Activated CD8-positive, alpha-beta memory T cell treated with anti-CD3 and anti-CD28 coated beads for 36 hours (primary cell): Measurements from ENCODE around the gene BUD31. TPM values are rescaled to one million over a fixed set of nuclear protein-coding genes. Genes with fewer than 3 reads are reported as not detected.

ENCODE experiments used
- CTCF ChIA-PET: fragments of 350-600 bp; sonication (Branson Sonifier 250); formaldehyde crosslinking; loops from one replicate; lab custom pipeline; 2021; ENCODE audit warnings: antibody characterized with exemption; lab: Charles Lee
- POLR2A ChIA-PET: fragments of 350-600 bp; sonication (Branson Sonifier 250); formaldehyde crosslinking; loops from one replicate; lab custom pipeline; 2021; ENCODE audit warnings: antibody characterized with exemption; lab: Charles Lee
- total RNA-seq, 2 experiments: library from RNA; stranded (reverse); gene quantifications; one replicate each; pipeline ENCODE4 v1.2.3, GENCODE V29; 2021

The BUD31 gene
- 100 to 1,000 TPM; 173 to 180 TPM for total RNA-seq

DNA sequence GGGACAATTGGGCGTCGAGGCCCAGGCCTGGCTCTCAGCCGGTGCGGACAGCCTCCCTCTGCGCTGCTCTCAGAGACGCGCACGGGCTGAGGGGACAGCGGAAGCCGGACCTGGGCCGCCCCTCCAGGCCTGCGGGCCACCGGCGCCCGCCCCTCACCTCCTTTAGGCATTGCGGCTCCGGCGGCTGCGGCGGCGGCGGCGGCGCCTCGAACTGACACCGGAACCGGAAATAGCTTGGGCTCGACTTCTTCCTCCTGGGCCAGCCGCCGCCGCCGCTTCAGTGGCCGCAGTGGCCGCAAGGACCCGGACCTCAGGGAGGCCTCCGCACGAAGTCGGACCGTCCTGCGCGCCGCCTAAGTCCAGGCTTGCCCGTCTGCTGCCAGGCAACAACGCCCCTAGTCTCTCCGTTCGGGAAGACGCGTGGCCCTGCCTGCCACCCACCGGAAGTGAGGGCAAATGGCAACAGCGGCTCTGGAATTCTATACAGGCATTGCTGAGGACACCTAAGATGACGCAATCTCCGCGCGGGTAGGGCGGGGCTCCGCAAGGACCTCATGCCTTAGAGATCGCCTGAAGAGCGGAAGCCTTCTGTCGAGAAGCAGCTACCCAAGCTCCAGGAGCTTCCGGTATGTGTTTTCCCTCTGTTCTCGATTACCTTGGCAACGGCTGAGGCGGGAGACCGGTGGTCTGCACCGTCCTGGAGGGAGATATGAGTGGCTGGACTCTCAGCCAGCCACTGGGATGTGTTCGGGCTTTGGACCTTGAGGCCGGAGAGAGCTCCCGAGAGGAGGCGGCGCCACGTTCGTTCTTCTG, at the start of gene BUD31, which contains the start of gene PDAP1:
Gene BUD31, plus strand, starts transcription at position 591 of the 813 bp plus-strand sequence. CDS start 2,124 bp downstream, outside the sequence.
Gene PDAP1, minus strand, starts transcription at position 219 of the 813 bp plus-strand sequence. Its CDS starts 49 bp downstream, at position 170.
- CTCF ChIA-PET = interaction anchor here (1.0 to 2.6 kb wide), 4 partner anchors 14 to 83 kb away, joined by 3 to 9 read pairs (median 6); partner anchors contain the start of gene ARPC1A
- POLR2A ChIA-PET = interaction anchor here (0.6 to 5.3 kb wide), 13 partner anchors 10 to 527 kb away, joined by 3 to 38 read pairs (median 4); partner anchors contain the start of genes ARPC1B, CPSF4, PTCD1 and ZNF394

DNA sequence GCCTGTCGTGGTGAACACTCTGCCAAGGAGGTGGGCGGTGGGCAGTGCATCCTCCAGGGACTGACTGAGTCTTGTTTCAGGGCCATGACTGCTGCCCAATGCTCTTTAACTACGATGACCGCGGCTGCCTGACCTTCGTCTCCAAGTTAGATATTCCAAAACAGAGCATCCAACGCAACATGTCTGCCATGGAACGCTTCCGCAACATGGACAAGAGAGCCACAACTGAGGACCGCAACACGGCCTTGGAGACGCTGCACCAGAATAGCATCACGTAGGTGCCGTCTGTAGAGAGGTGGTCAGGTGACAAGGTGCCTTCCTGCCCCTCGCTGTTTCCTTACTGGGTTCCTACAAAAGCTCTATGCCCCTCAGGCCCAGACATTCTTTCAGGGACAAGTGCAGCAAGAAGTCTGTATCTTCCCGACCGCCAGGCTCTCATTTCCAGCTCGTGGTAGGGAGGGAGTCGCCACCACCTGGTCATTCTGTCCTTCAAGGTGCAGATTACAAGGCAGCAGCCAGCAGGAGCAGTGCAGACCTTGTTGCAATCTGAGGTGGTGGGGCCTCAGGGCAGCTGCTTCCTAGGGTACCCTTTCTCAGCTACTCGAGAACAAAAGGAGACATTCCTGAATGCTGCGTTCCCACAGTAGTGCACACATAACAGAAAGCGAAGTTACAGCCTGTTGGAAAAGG, 49.2 kb upstream of the BUD31 start:
- POLR2A ChIA-PET = interaction anchor here (0.6 kb wide), 1 partner anchor 17 kb away, joined by 3 read pairs; no protein-coding TSS in a partner anchor
- CTCF ChIA-PET = interaction anchor here (0.7 kb wide), 1 partner anchor 15 kb away, joined by 4 read pairs; no protein-coding TSS in a partner anchor

DNA sequence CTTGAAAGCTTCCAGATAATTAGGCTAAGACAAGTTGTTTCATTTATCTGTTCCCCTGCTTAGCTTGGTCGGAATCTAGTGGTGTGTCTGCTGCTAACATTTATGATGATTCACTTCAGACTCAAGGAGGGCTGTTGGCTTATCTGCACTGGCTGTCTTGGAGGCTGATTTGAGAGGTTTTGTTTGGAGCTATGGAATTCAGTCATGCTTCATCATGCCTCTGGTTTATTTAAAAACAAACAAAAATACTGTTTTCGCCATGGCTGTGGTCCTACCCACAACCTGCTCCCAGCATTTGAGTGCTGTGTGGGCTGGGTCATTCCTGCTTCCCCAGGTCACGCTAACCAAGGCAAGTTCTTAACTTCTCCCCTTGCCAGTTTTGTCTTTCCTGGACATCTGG, 46.0 kb upstream of the BUD31 start:
- POLR2A ChIA-PET = interaction anchor here (1.1 kb wide), 1 partner anchor 11 kb away, joined by 4 read pairs; no protein-coding TSS in a partner anchor
- CTCF ChIA-PET = no interaction called here

DNA sequence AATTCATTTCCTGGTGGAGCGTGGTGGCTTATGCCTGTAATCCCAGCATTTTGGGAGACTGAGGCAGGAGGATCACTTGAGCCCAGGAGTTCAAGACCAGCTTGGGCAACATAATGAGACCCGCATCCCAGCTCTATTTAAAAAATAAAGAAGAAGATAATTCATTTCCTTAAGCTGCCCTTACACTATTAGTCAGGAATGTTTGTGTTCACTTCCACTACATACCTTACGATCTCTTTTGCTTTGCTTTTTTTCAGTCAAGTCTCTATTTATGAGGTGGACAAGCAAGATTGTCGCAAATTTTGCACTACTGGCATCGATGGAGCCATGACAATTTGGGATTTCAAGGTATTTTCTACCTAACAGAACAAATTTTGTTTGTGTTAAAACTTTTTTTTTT, 45.5 kb upstream of the BUD31 start:
- ChIA-PET CTCF (no interaction called here), POLR2A (interaction anchor here (1.1 kb wide), 1 partner anchor 10 kb away, joined by 4 read pairs; no protein-coding TSS in a partner anchor)

DNA sequence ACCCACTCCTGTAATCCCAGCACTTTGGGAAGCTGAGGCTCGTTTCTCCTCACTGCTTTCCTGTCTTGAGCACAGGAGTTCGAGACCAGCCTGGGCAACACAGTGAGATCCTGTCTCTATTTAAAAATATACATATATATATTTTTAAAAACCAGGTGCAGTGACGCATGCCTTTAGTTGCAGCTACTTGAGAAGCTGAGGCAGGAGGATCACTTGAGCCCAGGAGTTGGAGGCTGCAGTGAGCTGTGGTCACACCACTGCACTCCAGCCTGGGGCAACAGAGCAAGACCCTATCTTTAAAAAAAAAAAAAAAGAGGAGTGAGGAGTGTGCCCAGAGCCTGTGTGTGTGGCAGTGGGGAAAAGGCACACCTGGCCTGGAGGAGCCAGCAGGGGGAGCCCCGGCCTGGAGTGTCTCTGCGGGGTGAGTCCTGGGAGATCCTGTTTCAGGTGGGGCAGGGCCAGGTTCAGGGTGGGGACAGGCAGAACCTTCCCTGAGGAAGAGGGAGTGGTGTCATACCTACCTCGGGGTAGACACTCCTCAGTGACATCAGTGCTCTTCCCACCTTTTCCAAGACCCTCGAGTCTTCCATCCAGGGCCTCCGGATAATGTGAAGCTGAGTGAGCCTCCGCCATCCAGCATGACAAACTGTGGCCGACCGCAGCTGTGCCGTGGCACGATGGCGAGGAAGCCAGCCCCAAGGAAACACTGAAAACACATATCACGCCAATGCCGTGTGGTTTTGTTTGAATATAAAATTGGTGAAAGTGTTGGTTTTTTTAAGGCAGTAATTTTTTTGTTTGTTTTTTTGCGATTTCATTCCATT, 43.2 kb upstream of the BUD31 start:
- CTCF ChIA-PET = interaction anchor here (0.7 to 1.2 kb wide), 4 partner anchors 9 to 453 kb away, joined by 3 to 5 read pairs (median 3); no protein-coding TSS in a partner anchor
- POLR2A ChIA-PET = no interaction called here

DNA sequence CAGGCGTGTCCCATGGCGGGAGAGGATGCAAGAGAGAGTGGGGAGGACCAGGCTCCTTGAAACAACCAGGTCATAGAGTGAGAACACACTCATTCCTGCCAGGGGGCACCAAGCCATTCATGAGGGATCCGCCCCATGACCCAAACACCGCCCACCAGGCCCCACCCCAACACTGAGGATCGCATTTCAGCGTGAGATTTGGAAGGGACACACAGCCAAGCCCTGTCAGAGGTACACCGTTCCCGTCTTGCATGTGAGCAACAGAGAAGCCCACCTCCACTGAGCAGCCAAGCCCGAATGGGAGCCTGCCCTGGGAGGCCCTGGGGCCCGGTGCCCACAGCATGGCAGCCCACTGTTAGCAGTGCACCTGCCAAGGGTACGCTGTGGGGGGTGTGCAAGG, 42.1 kb upstream of the BUD31 start:
- POLR2A ChIA-PET = no interaction called here
- CTCF ChIA-PET = interaction anchor here (1.2 kb wide), 1 partner anchor 10 kb away, joined by 3 read pairs; no protein-coding TSS in a partner anchor

DNA sequence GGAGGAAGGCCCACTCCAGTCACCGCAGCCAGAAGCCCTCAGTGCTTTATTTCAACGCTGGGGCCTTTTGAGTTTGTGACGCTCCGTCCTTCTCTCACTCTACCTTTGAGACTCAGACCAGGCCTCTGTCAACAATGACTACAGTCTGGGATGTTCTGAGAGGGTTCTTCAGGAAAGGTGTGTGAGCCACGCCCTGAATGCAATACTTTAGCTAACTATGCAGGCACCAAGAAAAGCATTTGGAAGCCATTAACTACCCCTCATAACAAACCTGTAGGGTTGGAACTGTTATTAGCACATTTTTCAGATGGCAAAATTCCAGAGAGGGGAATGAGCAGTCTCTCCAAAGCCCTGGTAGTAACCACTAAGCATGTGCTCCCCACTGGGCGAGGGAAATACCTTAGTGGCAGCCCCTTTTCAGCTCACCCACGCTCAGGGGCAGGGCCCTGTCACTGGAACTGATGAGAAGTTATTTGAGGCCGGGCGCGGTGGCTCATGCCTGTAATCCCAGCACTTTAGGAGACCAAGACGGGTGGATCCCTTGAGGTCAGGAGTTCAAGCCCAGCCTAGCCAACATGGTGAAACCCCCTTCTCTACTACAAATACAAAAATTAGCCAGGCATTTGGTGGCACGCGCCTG, 39.9 kb upstream of the BUD31 start:
- ChIA-PET POLR2A (interaction anchor here (0.6 to 1.6 kb wide), 3 partner anchors 8 to 18 kb away, joined by 4 to 9 read pairs (median 5); no protein-coding TSS in a partner anchor), CTCF (interaction anchor here (0.7 kb wide), 1 partner anchor 41 kb away, joined by 3 read pairs; no protein-coding TSS in a partner anchor)

DNA sequence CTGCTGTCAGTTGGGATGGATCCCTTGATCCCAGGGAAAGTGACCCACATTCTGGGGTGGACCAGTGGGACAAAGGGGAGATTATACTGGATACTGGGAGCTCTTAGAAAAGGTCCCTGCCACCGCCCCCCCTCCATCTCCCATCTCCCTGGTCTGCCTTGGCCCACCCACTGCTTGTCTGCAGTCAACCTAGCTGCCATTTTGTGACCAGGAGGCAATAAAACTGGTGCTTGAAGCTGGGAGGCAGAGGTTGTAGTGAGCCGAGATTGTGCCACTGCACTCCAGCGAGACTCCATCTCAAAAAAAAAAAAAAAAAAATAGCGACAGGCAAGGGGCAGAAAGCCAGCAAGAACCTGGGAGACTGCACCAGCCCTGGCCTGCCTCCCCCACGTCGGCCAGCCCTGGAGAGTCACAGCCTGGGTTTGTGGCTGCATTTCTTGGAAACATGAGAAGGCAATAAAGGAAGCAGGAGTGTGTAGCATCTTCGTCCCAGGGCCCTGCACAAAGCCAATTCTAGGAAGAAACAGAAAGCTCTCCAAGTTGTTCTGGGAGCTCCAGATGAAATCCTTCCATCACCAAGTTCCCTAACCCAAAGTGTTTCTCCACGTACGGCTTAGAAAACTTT, 38.9 kb upstream of the BUD31 start:
- ChIA-PET POLR2A (interaction anchor here (1.6 kb wide), 1 partner anchor 17 kb away, joined by 9 read pairs; no protein-coding TSS in a partner anchor), CTCF (no interaction called here)

DNA sequence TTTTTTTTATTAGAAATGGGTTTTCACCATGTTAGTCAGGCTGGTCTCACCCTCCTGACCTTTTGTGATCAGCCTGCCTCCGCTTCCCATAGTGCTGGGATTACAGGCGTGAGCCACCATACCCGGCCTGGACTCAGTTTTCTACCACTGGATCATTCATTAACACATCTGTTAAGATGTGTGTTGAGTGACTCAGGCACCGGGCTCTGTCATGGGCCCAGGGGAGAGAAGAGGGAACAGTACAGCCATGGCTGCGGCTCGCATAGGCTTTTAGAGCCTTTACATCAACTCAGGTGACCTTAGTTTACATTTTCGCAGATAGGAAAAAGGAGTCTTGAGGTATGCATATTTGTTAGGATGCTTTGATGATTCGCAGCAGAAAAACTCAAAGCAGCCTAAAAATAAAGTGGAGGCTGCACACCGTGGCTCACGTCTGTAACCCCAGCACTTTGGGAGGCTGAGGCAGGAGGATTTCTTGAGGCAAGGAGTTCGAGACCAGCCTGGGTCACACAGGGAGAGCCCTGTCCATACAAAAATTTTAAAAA, 37.3 kb upstream of the BUD31 start:
- CTCF ChIA-PET = interaction anchor here (0.7 kb wide), 2 partner anchors 18 to 152 kb away, joined by 3 read pairs; no protein-coding TSS in a partner anchor
- POLR2A ChIA-PET = no interaction called here

DNA sequence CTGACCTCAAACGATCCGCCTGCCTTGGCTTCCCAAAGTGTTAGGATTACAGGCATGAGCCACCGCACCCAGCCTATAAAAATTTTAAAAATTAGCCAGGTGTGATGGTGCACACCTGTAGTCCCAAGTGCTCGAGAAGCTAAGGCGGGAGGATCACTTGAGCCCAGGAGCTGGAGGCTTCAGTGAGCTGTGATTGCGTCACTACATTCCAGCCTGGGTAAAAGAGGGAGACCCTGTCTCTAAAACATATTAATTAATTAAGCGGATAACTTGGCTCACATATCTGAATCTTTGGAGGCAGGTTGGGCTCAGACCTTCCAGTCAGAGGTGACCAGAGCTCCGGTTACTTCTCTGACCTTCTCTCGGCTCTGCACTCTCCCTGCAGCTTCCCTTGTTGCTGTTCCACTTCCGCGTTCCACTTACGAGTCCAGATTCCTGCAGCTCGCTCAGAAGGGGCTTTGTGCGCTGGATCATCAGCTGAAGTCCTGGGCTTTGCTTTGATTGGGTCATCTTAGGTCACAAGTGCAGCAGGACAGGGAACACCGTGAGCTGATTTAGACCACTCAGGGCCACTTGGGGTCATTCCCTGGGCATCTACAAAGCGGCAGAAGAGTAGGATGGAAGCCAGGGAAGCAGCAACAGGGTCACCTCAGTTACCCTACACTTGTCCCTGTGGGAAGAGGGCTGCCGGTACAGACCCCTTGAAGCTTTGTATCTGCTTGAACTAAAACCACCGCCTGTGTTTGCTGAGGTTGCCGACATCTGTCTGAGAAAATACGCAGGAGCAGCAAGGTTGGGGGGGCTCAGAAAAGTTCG, 36.3 kb upstream of the BUD31 start:
- CTCF ChIA-PET = no interaction called here
- POLR2A ChIA-PET = no interaction called here

DNA sequence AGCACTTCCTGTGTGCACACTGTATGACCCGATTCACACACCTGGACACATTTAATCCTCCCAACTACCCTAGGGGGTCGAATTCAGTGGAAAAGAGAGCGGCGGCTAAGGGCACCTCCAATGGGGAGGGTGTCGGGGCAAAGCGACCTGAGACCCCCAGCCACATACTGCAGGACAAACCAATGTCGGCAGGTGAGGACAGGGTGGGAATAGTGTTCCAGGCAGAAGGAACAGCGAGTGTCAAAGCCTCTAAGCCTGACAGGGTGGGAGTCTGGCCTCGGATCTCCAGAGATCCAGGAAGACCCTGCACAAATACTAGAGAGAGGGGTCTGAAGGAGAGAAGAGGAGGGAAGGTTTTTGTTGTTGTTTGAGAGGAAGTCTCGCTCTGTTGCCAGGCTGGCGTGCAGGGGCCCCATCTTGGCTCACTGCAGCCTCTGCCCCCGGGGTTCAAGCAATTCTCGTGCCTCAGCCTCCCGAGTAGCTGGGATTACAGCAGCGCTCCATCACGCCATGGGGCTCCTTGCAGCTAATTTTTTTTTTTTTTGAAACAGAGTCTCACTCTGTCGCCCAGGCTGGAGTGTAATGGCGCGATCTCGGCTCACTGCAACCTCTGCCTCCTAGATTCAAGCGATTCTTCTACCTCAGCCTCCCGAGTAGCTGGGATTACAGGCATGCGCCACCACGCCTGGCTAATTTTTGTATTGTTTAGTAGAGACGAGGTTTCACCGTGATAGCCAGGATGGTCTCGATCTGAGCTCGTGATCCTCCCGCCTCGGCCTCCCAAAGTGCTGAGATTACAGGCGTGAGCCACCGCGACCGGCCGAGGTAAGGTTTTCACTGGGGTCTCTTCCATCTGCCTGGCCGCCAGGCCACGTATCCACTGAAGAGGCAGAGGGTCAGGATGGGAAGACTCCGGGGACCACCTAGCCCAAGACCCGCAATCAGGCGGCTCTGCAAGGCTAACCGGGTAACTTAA, 35.4 kb upstream of the BUD31 start:
- CTCF ChIA-PET = no interaction called here
- POLR2A ChIA-PET = interaction anchor here (0.6 to 1.0 kb wide), 3 partner anchors 10 to 85 kb away, joined by 4 to 5 read pairs (median 4); partner anchors contain the start of genes BUD31 and PDAP1

DNA sequence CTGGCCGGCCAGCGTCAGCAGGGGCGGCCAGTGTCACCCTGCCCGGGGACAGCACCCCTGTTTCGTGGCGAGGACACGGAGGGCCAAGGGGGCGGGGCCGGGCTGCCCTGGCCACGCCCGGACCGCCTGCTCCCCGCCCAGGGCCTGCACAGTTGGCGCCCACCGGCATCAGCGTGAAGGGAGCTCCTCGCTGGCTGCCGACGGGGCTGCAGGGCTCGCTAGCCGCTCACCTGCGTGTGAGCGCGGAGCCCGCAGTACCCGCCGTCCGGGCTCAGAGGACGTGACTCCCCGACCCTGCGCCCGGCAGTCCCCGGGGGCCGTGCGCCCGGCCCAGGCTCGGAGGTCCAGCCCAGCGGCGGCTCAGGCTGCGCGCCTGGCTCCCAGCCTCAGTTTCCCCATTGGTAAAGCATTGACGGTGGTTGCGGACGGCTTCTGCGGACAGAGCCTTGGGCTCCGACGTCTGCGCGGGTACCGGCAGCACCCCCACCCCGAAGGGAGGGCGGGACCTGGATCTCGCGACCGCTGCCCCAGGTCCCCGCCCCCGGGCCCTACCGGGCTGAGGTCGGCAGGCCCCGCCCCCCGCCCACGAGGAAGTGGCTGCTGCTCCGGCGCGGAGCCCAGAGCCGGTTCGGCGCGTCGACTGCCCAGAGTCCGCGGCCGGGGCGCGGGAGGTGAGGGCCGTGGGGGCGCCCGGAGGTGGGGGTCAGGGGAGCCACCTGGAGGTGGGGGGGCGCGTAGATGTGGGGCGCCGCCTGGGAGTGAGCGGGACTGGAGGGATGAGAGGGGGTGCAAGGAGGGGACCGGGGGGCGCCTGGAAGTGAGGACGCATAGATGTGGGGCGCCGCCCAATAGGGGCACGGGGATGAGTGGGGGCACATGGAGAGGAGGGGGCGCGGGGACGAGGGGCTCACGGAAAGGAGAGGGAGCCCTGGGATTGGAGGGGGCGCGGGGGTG, 34.4 kb upstream of the BUD31 start, which contains the start of gene ARPC1B:
Gene ARPC1B, plus strand, starts transcription at position 620 of the 954 bp plus-strand sequence. CDS start 10,985 bp downstream, outside the sequence.
- POLR2A ChIA-PET = interaction anchor here (1.0 kb wide), 2 partner anchors 12 to 34 kb away, joined by 4 read pairs; partner anchors contain the start of genes BUD31 and PDAP1
- CTCF ChIA-PET = no interaction called here

DNA sequence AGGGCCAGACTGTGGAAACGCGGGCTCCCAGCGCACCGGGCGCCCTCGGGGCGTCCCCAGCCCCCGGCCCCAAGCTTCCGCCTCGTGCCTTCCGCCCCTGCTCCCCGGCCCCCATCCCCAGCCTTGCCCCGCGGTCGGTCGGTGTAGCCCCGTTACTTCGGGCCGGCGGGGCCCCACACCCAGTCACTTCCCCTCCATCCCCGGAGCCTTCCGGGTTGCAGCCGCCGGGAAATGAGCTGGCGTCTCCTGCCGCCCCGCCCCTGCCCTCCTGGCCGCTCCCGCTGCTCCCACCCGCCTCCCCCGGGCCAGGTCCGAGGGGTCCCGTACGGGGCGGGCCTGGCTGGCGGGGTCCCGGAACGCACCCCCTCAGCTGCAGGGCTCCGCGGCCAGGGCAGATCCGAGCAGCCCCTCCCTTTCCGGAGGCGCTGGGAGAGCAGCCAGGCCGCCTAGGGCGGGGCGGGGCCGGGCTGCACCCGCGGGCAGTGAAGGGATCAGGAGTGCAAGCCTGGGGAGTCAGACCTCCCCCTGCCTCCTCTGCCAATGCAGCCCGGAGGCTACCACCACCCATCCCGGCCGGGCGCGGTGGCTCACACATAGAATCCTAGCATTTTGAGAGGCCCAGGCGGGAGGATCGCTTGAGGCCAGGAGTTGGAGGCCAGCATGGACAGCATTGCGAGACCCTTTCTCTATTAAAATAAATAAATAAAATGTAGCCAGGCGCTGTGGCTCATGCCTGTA, 33.5 kb upstream of the BUD31 start:
- CTCF ChIA-PET = interaction anchor here (0.9 kb wide), 1 partner anchor 17 kb away, joined by 3 read pairs; no protein-coding TSS in a partner anchor
- POLR2A ChIA-PET = interaction anchor here (2.0 to 2.4 kb wide), 2 partner anchors 10 to 34 kb away, joined by 7 to 9 read pairs; partner anchors contain the start of genes BUD31 and PDAP1
